OCI-LY3 (cell line): Measurements from ENCODE around the gene TRIM40.
A peak's percentile ranks its signal among the peaks of the same experiment; 100 is the strongest.

Experiments
- H2AFZ ChIP-seq: fragments of 200-600, 300-600 bp; shearing (Covaris generic); 2 replicates; pipeline ENCODE4 v1.6.0; 2014; ENCODE audit warnings: antibody characterized with exemption, low read depth, low read length
- H3K27ac ChIP-seq: fragments of 200-600, 300-600 bp; sonication (generic); 2 replicates; pipeline ENCODE4 v1.5.1; 2014; ENCODE audit warnings: mild to moderate bottlenecking, low read length, moderate library complexity, mixed read lengths
- H3K27me3 ChIP-seq: fragments of 200-600, 300-600 bp; sonication (generic); 2 replicates; pipeline ENCODE4 v1.6.1; 2014; ENCODE audit warnings: low read depth, low read length, mixed read lengths
- H3K36me3 ChIP-seq: fragments of 200-600, 300-600 bp; sonication (generic); replicated peaks from 2 replicates; pipeline ENCODE3; 2014; ENCODE audit warnings: low read depth, low read length, mixed read lengths
- H3K4me1 ChIP-seq: fragments of 300-600, 200-600 bp; sonication (generic); 2 replicates; pipeline ENCODE4 v1.6.1; 2014; ENCODE audit warnings: low read length, mixed read lengths
- H3K4me2 ChIP-seq: fragments of 200-600, 300-600 bp; sonication (generic); 2 replicates; pipeline ENCODE4 v1.6.1; 2014; ENCODE audit warnings: low read length, mixed read lengths
- H3K4me3 ChIP-seq: fragments of 300-600, 200-600 bp; sonication (generic); 2 replicates; pipeline ENCODE4 v1.5.1; 2014; ENCODE audit warnings: antibody characterized with exemption, mild to moderate bottlenecking, low read length, moderate library complexity
- H3K79me2 ChIP-seq: fragments of 300-600, 200-600 bp; shearing (Covaris generic); 2 replicates; pipeline ENCODE4 v1.6.1; 2014; ENCODE audit warnings: mild to moderate bottlenecking, low read length, mixed read lengths
- H3K9ac ChIP-seq: fragments of 300-600, 200-600 bp; shearing (Covaris generic); 2 replicates; pipeline ENCODE4 v1.6.0; 2014; ENCODE audit warnings: mild to moderate bottlenecking, low read length, moderate library complexity
- H3K9me3 ChIP-seq: fragments of 200-600, 300-600 bp; shearing (Covaris generic); 2 replicates; pipeline ENCODE4 v1.6.1; 2014; ENCODE audit warnings: low read length, mixed read lengths; ENCODE audit not compliant: insufficient read depth
- H4K20me1 ChIP-seq: fragments of 200-600, 300-600 bp; sonication (generic); 2 replicates; pipeline ENCODE4 v1.6.1; 2016; ENCODE audit warnings: low read length, mixed read lengths; ENCODE audit not compliant: insufficient read depth
- CTCF ChIP-seq: fragments of 200-600, 300-600 bp; sonication (generic); IDR thresholded peaks from 2 replicates; pipeline ENCODE4 v1.5.1; 2014; ENCODE audit warnings: antibody characterized with exemption, low read length, low read depth
- EZH2phosphoT487 ChIP-seq: fragments of 200-600 bp; shearing (Covaris generic); IDR thresholded peaks from 2 replicates; pipeline ENCODE4 v1.6.1; 2018; ENCODE audit warnings: antibody characterized with exemption, mixed run types, low read depth

The TRIM40 gene

GRCh38 chr6:30157581-30157980, 21.6 kb downstream of the TRIM40 start:
- Histone ChIP-seq H3K4me2 (no peak overlapping the region; the same call in 1 of the 2 replicates), H3K36me3 (no peaks in the 10 kb centered on the region), H2AFZ (no peak overlapping the region), H3K9ac (no peak overlapping the region), H3K4me1 (peaks cover 29% of the 10 kb centered on the region), H3K27ac (no peak overlapping the region), H3K27me3 (no peaks in the 10 kb centered on the region), H3K9me3 (no peaks in the 10 kb centered on the region), H3K4me3 (no peak overlapping the region), H4K20me1 (no peaks in the 10 kb centered on the region), H3K79me2 (no peaks in the 10 kb centered on the region)
- TF ChIP-seq EZH2phosphoT487 (no peak), CTCF (no peak)

- no peak overlapping the region for H3K9ac ChIP-seq
- no peak overlapping the region for H3K27ac ChIP-seq
- no peak overlapping the region for H3K4me3 ChIP-seq
- H3K36me3 ChIP-seq, result no peaks in the 10 kb centered on the region
- no peaks in the 10 kb centered on the region for H3K27me3 ChIP-seq
- no peaks in the 10 kb centered on the region for H4K20me1 ChIP-seq
- H2AFZ ChIP-seq, result no peak overlapping the region
- no peak for TF ChIP-seq CTCF
- no peak for TF ChIP-seq EZH2phosphoT487
- H3K4me1 ChIP-seq, result peaks cover 29% of the 10 kb centered on the region
- H3K4me2 ChIP-seq, result peak overlapping the region; percentile 20; the same call in 1 of the 2 replicates
- no peaks in the 10 kb centered on the region for H3K79me2 ChIP-seq
- H3K9me3 ChIP-seq, result no peaks in the 10 kb centered on the region
Observed at GRCh38 chr6:30157999-30158398, 22.1 kb downstream of the TRIM40 start.

GRCh38 chr6:30158475-30159040, 22.6 kb downstream of the TRIM40 start:
- Histone ChIP-seq H3K9me3 (no peaks in the 10 kb centered on the region), H3K9ac (no peak overlapping the region), H2AFZ (no peak overlapping the region), H3K4me1 (peaks cover 29% of the 10 kb centered on the region), H3K36me3 (no peaks in the 10 kb centered on the region), H3K27me3 (no peaks in the 10 kb centered on the region), H4K20me1 (no peaks in the 10 kb centered on the region), H3K27ac (no peak overlapping the region), H3K4me3 (no peak overlapping the region), H3K79me2 (no peaks in the 10 kb centered on the region), H3K4me2 (peak overlapping the region; percentile 20)
- TF ChIP-seq CTCF (no peak), EZH2phosphoT487 (no peak)

GRCh38 chr6:30160008-30160784, 24.3 kb downstream of the TRIM40 start:
- H2AFZ ChIP-seq, result no peak overlapping the region
- no peaks in the 10 kb centered on the region for H3K9me3 ChIP-seq
- H3K4me2 ChIP-seq, result no peak overlapping the region
- H4K20me1 ChIP-seq, result no peaks in the 10 kb centered on the region
- H3K4me1 ChIP-seq, result peaks cover 29% of the 10 kb centered on the region
- H3K36me3 ChIP-seq, result no peaks in the 10 kb centered on the region
- no peak overlapping the region for H3K4me3 ChIP-seq
- H3K27ac ChIP-seq, result no peak overlapping the region
- H3K79me2 ChIP-seq, result no peaks in the 10 kb centered on the region
- no peak overlapping the region for H3K9ac ChIP-seq
- no peaks in the 10 kb centered on the region for H3K27me3 ChIP-seq
- TF ChIP-seq EZH2phosphoT487, result no peak
- no peak for TF ChIP-seq CTCF
